ENCODE data around the gene KCNE1.

GRCh38 chr21:34517039-34517438 is 5.0 kb upstream of the KCNE1 start:
- TF ChIP-seq CEBPB (IDR thresholded peaks at IDR 0.05) (no peak), RNF2 (IDR thresholded peaks at IDR 0.05; ENCODE audit: borderline replicate concordance, low read depth) (no peak), RFX5 (IDR thresholded peaks at IDR 0.05) (no peak), CTCF (IDR thresholded peaks at IDR 0.05) (no peak), MAZ (IDR thresholded peaks at IDR 0.05; ENCODE audit: borderline replicate concordance, low read depth, low read length) (no peak), RCOR1 (IDR thresholded peaks at IDR 0.05; ENCODE audit: low read depth, low read length) (no peak), EP300 (IDR thresholded peaks at IDR 0.05) (no peak), SREBF2 (IDR thresholded peaks at IDR 0.05) (no peak)

All from A549 (cell line).